Fibroblast of skin of left quadriceps (primary cell): Measurements from ENCODE around the gene MMAB.
A peak's percentile ranks its signal among the peaks of the same experiment; 100 is the strongest.

ENCODE experiments used
- DNase-seq, 2 experiments: peaks; one replicate each; pipeline ENCODE4 v3.0.0-alpha.2; 2013; ENCODE audit warnings: low read depth in 2 of 2

Gene MMAB

GRCh38 chr12:109559200-109559505 lies 14.2 kb downstream of the MMAB start:
- no peak for DNase-seq

GRCh38 chr12:109558374-109559199 lies 14.7 kb downstream of the MMAB start:
- DNase-seq = no peak

GRCh38 chr12:109557805-109558204 lies 15.5 kb downstream of the MMAB start:
- DNase-seq = no peak

- no peak for DNase-seq
Measured at GRCh38 chr12:109557200-109557599, 16.1 kb downstream of the MMAB start.

GRCh38 chr12:109555431-109556315 lies 17.6 kb downstream of the MMAB start:
- no peak for DNase-seq

GRCh38 chr12:109554761-109555160 lies 18.5 kb downstream of the MMAB start:
- no peak for DNase-seq

GRCh38 chr12:109553906-109554500 lies 19.3 kb downstream of the MMAB start:
- DNase-seq = no peak

- DNase-seq = no peak
Measured at GRCh38 chr12:109553483-109553882, 19.8 kb downstream of the MMAB start.

- DNase-seq = no peak
Measured at GRCh38 chr12:109552971-109553370, 20.3 kb downstream of the MMAB start.

GRCh38 chr12:109551108-109551507 lies 22.2 kb downstream of the MMAB start:
- DNase-seq = no peak

- DNase-seq = no peak
Measured at GRCh38 chr12:109550281-109550680, 23.0 kb downstream of the MMAB start.

GRCh38 chr12:109549613-109550270 lies 23.6 kb downstream of the MMAB start:
- no peak for DNase-seq

GRCh38 chr12:109548258-109548657 lies 25.0 kb downstream of the MMAB start:
- no peak for DNase-seq

- DNase-seq = no peak
Measured at GRCh38 chr12:109547286-109547685, 26.0 kb downstream of the MMAB start.

GRCh38 chr12:109545826-109546225 lies 27.5 kb downstream of the MMAB start:
- no peak for DNase-seq

- no peak for DNase-seq
Measured at GRCh38 chr12:109544955-109545531, 28.3 kb downstream of the MMAB start.

GRCh38 chr12:109542876-109543275 lies 30.4 kb downstream of the MMAB start:
- DNase-seq = no peak

- peak; percentile 16 to 24 for DNase-seq
Measured at GRCh38 chr12:109542014-109542413, 31.3 kb downstream of the MMAB start.

- no peak for DNase-seq
Measured at GRCh38 chr12:109541413-109541726, 31.9 kb downstream of the MMAB start.

- no peak for DNase-seq
Measured at GRCh38 chr12:109540526-109541412, 32.5 kb downstream of the MMAB start.

GRCh38 chr12:109539508-109539907 lies 33.8 kb downstream of the MMAB start:
- peak in 1 of 2 experiments; percentile 7 for DNase-seq
